ENCODE results near the gene ATXN1.
"Not testable (repeated sequence)": the region's sequence is repeated elsewhere in the genome, so short reads cannot be mapped to it uniquely, and the experiment has no call there.

ATXN1 gene

GRCh38 chr6:16634855-16635254 is 126.4 kb downstream of the ATXN1 start:
- no peak for DNase-seq

GRCh38 chr6:16633961-16634360 is 127.3 kb downstream of the ATXN1 start:
- no peak for DNase-seq

- no peak for DNase-seq
These were observed 127.8 kb downstream of the ATXN1 start for GRCh38 chr6:16633465-16633864.

- DNase-seq: no peak
These were observed 129.2 kb downstream of the ATXN1 start for GRCh38 chr6:16632101-16632500.

- no peak for DNase-seq
These were observed 131.1 kb downstream of the ATXN1 start for GRCh38 chr6:16630026-16630643.

GRCh38 chr6:16628580-16628979 is 132.7 kb downstream of the ATXN1 start:
- DNase-seq: not testable (repeated sequence)

GRCh38 chr6:16626650-16627049 is 134.6 kb downstream of the ATXN1 start:
- DNase-seq: no peak

- no peak for DNase-seq
These were observed 135.7 kb downstream of the ATXN1 start for GRCh38 chr6:16625291-16626265.

- DNase-seq: no peak
These were observed 136.5 kb downstream of the ATXN1 start for GRCh38 chr6:16624636-16625290.

GRCh38 chr6:16623731-16624130 is 137.5 kb downstream of the ATXN1 start:
- DNase-seq: no peak

- DNase-seq: no peak
These were observed 138.1 kb downstream of the ATXN1 start for GRCh38 chr6:16623029-16623653.

- DNase-seq: no peak
These were observed 139.1 kb downstream of the ATXN1 start for GRCh38 chr6:16622193-16622592.

- DNase-seq: no peak
These were observed 140.3 kb downstream of the ATXN1 start for GRCh38 chr6:16621002-16621401.

GRCh38 chr6:16619777-16620176 is 141.5 kb downstream of the ATXN1 start:
- DNase-seq: no peak

GRCh38 chr6:16618962-16619361 is 142.3 kb downstream of the ATXN1 start:
- DNase-seq: no peak

- DNase-seq: not testable (repeated sequence)
These were observed 146.0 kb downstream of the ATXN1 start for GRCh38 chr6:16615215-16615614.

- not testable (repeated sequence) for DNase-seq
These were observed 147.1 kb downstream of the ATXN1 start for GRCh38 chr6:16614143-16614542.

- not testable (repeated sequence) for DNase-seq
These were observed 147.8 kb downstream of the ATXN1 start for GRCh38 chr6:16613504-16613903.

GRCh38 chr6:16608444-16608843 is 152.8 kb downstream of the ATXN1 start:
- DNase-seq: no peak

- no peak for DNase-seq
These were observed 159.2 kb downstream of the ATXN1 start for GRCh38 chr6:16602035-16602434.

GRCh38 chr6:16600701-16601100 is 160.6 kb downstream of the ATXN1 start:
- DNase-seq: no peak

GRCh38 chr6:16600026-16600425 is 161.2 kb downstream of the ATXN1 start:
- DNase-seq: no peak

All from activated CD4-positive, alpha-beta T cell treated with anti-CD3 and anti-CD28 coated beads for 1 hour (primary cell).